GM12878 (cell line): ENCODE results near the gene EXPH5. TPM values are rescaled to one million over a fixed set of nuclear protein-coding genes. Genes with fewer than 3 reads are reported as not detected.
A peak's percentile ranks its signal among the peaks of the same experiment; 100 is the strongest.

Experiments
- ATAC-seq: fragments of 200-7000 bp; cut with Tn5 transposase; 3 replicates; pipeline ENCODE4 v1.9.1; 2020; ENCODE audit warnings: mild to moderate bottlenecking, moderate library complexity
- BruUV-seq: library from RNA; stranded (reverse); fragments of 400-500 nt; replicated peaks from 2 replicates; lab custom pipeline; 2021; lab: Mats Ljungman, UMichigan
- CTCF ChIA-PET: fragments of 300-600 bp; sonication (Branson Sonifier 250); formaldehyde crosslinking; extraction: SDS; loops from one replicate; lab custom pipeline; 2021; ENCODE audit warnings: inconsistent platforms; lab: Yijun Ruan, JAX
- POLR2A ChIA-PET: fragments of 350-600 bp; formaldehyde crosslinking; extraction: SDS; loops from one replicate; lab custom pipeline; 2021; ENCODE audit warnings: inconsistent platforms; lab: Charles Lee
- RAD21 ChIA-PET: fragments of 300-600 bp; sonication (Branson Sonifier 250); formaldehyde crosslinking; loops from one replicate; lab custom pipeline; 2023; ENCODE audit warnings: antibody characterized with exemption; ENCODE audit not compliant: unreplicated experiment; lab: Charles Lee
- SMC1A ChIA-PET: fragments of 300-600 bp; sonication (Branson Sonifier 250); formaldehyde crosslinking; loops from one replicate; lab custom pipeline; 2023; ENCODE audit not compliant: unreplicated experiment, uncharacterized antibody; lab: Charles Lee
- DNase-seq: peaks from one replicate; pipeline ENCODE4 v3.0.0-alpha.2; 2011; ENCODE audit warnings: low read depth, low spot score
- FAIRE-seq: peaks from 3 replicates; lab custom pipeline; 2011; peaks lifted over from hg19 to GRCh38; lab: Jason Lieb, UNC
- H2AFZ ChIP-seq: 2 replicates; pipeline ENCODE4 v1.6.0; 2011; ENCODE audit warnings: low read depth, low read length, control low read depth; ENCODE audit not compliant: control insufficient read depth
- H3K27ac ChIP-seq: 2 replicates; pipeline ENCODE4 v1.5.1; 2011; ENCODE audit warnings: control low read depth; ENCODE audit not compliant: control insufficient read depth, insufficient read depth
- H3K27me3 ChIP-seq, 2 experiments: replicated peaks in 1 of 2; 2 replicates each; pipeline versions ENCODE4 v1.6.0 to v1.6.1; 2011; ENCODE audit warnings: low read length in 1 of 2; ENCODE audit not compliant: control insufficient read depth in 2 of 2, insufficient read depth in 2 of 2
- H3K36me3 ChIP-seq, 2 experiments: 2 replicates each; pipeline ENCODE4 v1.5.1; 2011; ENCODE audit warnings: low read length in 1 of 2; ENCODE audit not compliant: control insufficient read depth in 2 of 2, insufficient read depth in 2 of 2
- H3K4me1 ChIP-seq: 2 replicates; pipeline ENCODE4 v1.6.1; 2011; ENCODE audit warnings: mild to moderate bottlenecking, low read length, moderate library complexity, mixed read lengths; ENCODE audit not compliant: control insufficient read depth, insufficient read depth
- H3K4me2 ChIP-seq: 2 replicates; pipeline ENCODE4 v1.6.0; 2011; ENCODE audit warnings: control low read depth; ENCODE audit not compliant: control insufficient read depth, insufficient read depth
- H3K4me3 ChIP-seq: fragments of 200-600 bp; sonication (generic); 2 replicates; pipeline ENCODE4 v1.5.1; 2016
- H3K79me2 ChIP-seq: 2 replicates; pipeline ENCODE4 v1.6.0; 2011; ENCODE audit warnings: low read length; ENCODE audit not compliant: control insufficient read depth, insufficient read depth
- H3K9ac ChIP-seq: 2 replicates; pipeline ENCODE4 v1.8.0; 2011; ENCODE audit warnings: low read length, control low read depth, mixed read lengths; ENCODE audit not compliant: control insufficient read depth, insufficient read depth
- H3K9me3 ChIP-seq: replicated peaks from 3 replicates; pipeline ENCODE4 v1.5.1; 2011; ENCODE audit warnings: mild to moderate bottlenecking, low read length; ENCODE audit not compliant: control insufficient read depth, insufficient read depth
- H4K20me1 ChIP-seq: 2 replicates; pipeline ENCODE4 v1.6.0; 2011; ENCODE audit not compliant: control insufficient read depth, insufficient read depth
- BCL3 ChIP-seq: IDR thresholded peaks from 2 replicates; pipeline ENCODE4 v1.6.1; 2011; ENCODE audit warnings: borderline replicate concordance, low read depth, mild to moderate bottlenecking, moderate library complexity, low read length; ENCODE audit not compliant: insufficient read depth, poor library complexity, severe bottlenecking
- JUNB ChIP-seq: IDR thresholded peaks from 2 replicates; pipeline ENCODE4 v1.6.1; 2016; ENCODE audit warnings: antibody characterized with exemption, mild to moderate bottlenecking
- PKNOX1 ChIP-seq: fragments of 450-650 bp; IDR thresholded peaks from 2 replicates; pipeline ENCODE4 v1.6.1; 2016; ENCODE audit warnings: mild to moderate bottlenecking
- RBBP5 ChIP-seq: fragments of 200-600 bp; sonication (generic); conservative IDR thresholded peaks from 2 replicates; pipeline ENCODE4 v1.6.1; 2016
- RELB ChIP-seq: fragments of 450-650 bp; IDR thresholded peaks from 2 replicates; pipeline ENCODE4 v1.6.1; 2017; ENCODE audit warnings: low read depth, mild to moderate bottlenecking, moderate library complexity
- ZNF207 ChIP-seq: fragments of 450-650 bp; IDR thresholded peaks from 2 replicates; pipeline ENCODE4 v1.6.1; 2014; ENCODE audit warnings: antibody characterized with exemption, mild to moderate bottlenecking, borderline replicate concordance
- ZNF622 ChIP-seq: fragments of 450-650 bp; IDR thresholded peaks from 2 replicates; pipeline ENCODE4 v1.6.1; 2017; ENCODE audit warnings: mild to moderate bottlenecking, inconsistent platforms
- WGBS: methylation state at CpG from one replicate; pipeline ENCODE4 v1.1.6; 2016; ENCODE audit warnings: low lambda C conversion rate; ENCODE audit not compliant: insufficient replicate concordance, insufficient coverage; ENCODE audit errors: missing lambda C conversion rate; 5-methylcytosine and 5-hydroxymethylcytosine counted together
- in situ Hi-C: fragments of 300-500 bp; cut with MboI; formaldehyde crosslinking; loops from 9 replicates; pipeline ENCODE4 v1.14.3; 2018; ENCODE audit warnings: mixed read lengths
- intact Hi-C: fragments of 100-400 bp; cut with micrococcal nuclease; formaldehyde crosslinking; loops from one replicate; pipeline ENCODE4 v1.14.2; 2022; ENCODE audit not compliant: unreplicated experiment
- polyA plus RNA-seq, 11 experiments: library from polyadenylated mRNA; depleted of rRNA in 4 of 11; unstranded in 6 of 11; stranded (reverse) in 5 of 11; fragments of >200 nt; fragmentation: Nextera tagmentation in 4 of 11; fragmentation: Illumina TruSeq in 1 of 11; extraction: Ambion mirVana in 4 of 11; extraction: Trizol in 1 of 11; gene quantifications; 1 replicate in 1 of 11; 2 replicates in 10 of 11; pipeline versions ENCODE4 v1.2.1 to v1.2.3, GENCODE V29; 2011 to 2016; ENCODE audit warnings: inconsistent platforms in 2 of 11, missing spikeins in 2 of 11, low read depth in 1 of 11
- total RNA-seq, 4 experiments: library from RNA; depleted of rRNA in 3 of 4; stranded (reverse); fragments of >200 nt in 3 of 4; fragmentation: Illumina TruSeq in 1 of 4; extraction: Trizol in 1 of 4; gene quantifications; 2 replicates each; pipeline versions ENCODE4 v1.2.1 to v1.2.3, GENCODE V29; 2013 to 2021

The EXPH5 gene
- total and polyA plus RNA-seq, 10 of the 15 experiments (the other 5 are each of a cell fraction or from before 2014, with no cell fraction given), result 0.69 to 11.1 (median 4.3) TPM

- no TSS peak for BruUV-seq
- FAIRE-seq (no peak), ATAC-seq (peak; percentile 64), DNase-seq (no peak)
- Histone ChIP-seq H3K4me3 (no peak overlapping the region), H4K20me1 (no peaks in the 10 kb centered on the region), H3K4me1 (no peaks in the 10 kb centered on the region), H3K9ac (no peak overlapping the region), H3K4me2 (no peak overlapping the region), H3K27ac (no peak overlapping the region), H3K27me3 (no peaks in the 10 kb centered on the region), H3K79me2 (no peaks in the 10 kb centered on the region), H3K9me3 (no peaks in the 10 kb centered on the region), H3K36me3 (no peaks in the 10 kb centered on the region), H2AFZ (no peak overlapping the region)
- ChIA-PET CTCF (interaction anchor here (1.1 to 2.8 kb wide), 7 partner anchors 9 to 47 kb away, joined by 4 to 12 read pairs (median 6); partner anchors contain the start of gene EXPH5), SMC1A (interaction anchor here (0.8 to 2.3 kb wide), 8 partner anchors 9 to 264 kb away, joined by 3 to 11 read pairs (median 4); no protein-coding TSS in a partner anchor), POLR2A (interaction anchor here (0.6 to 2.2 kb wide), 7 partner anchors 10 to 65 kb away, joined by 4 to 13 read pairs (median 5); partner anchors contain the start of gene EXPH5), RAD21 (interaction anchor here (0.8 to 1.9 kb wide), 5 partner anchors 9 to 47 kb away, joined by 3 to 12 read pairs (median 4); no protein-coding TSS in a partner anchor)
- WGBS, result 49% methylated on average over 5 of the region's 5 CpGs
- in situ Hi-C loops, result no loop called here
- intact Hi-C loops, result no loop called here
- TF ChIP-seq JUNB, result 0 out of 2 replicates have a peak, but pooled peaks have one; percentile 14
- TF ChIP-seq BCL3, result peak; percentile 38
- TF ChIP-seq ZNF622, result no peak
- TF ChIP-seq RBBP5, result no peak
- no peak for TF ChIP-seq RELB
- no peak for TF ChIP-seq ZNF207
- no peak for TF ChIP-seq PKNOX1
These were observed 12.5 kb upstream of the EXPH5 start for GRCh38 chr11:108606070-108606469.
